ENCODE data around the gene PPP2R3A.

Gene PPP2R3A

GRCh38 chr3:135950941-135951340 lies 14.6 kb upstream of the PPP2R3A start:
- TF ChIP-seq CTCF (IDR thresholded peaks at IDR 0.05; ENCODE audit: extremely low read depth, missing control alignments): no peak
- no peak for DNase-seq (ENCODE audit: low spot score)

- TF ChIP-seq CTCF (IDR thresholded peaks at IDR 0.05; ENCODE audit: extremely low read depth, missing control alignments): no peak
- no peak for DNase-seq (ENCODE audit: low spot score)
Observed at GRCh38 chr3:135964160-135964955, 1.2 kb upstream of the PPP2R3A start.

- no peak for TF ChIP-seq CTCF (IDR thresholded peaks at IDR 0.05; ENCODE audit: extremely low read depth, missing control alignments)
- DNase-seq (ENCODE audit: low spot score): no peak
Observed at GRCh38 chr3:135965129-135965505, 411 bp upstream of the PPP2R3A start.

- DNase-seq (ENCODE audit: low spot score): no peak
Observed at GRCh38 chr3:135966271-135966961, 888 bp downstream of the PPP2R3A start.

GRCh38 chr3:135966962-135967274 lies 1.4 kb downstream of the PPP2R3A start:
- no peak for DNase-seq (ENCODE audit: low spot score)
- TF ChIP-seq CTCF (IDR thresholded peaks at IDR 0.05; ENCODE audit: extremely low read depth, missing control alignments): no peak

More at GRCh38 chr3:135966271-135966961, 888 bp downstream of the PPP2R3A start:
- TF ChIP-seq CTCF (IDR thresholded peaks at IDR 0.05; ENCODE audit: extremely low read depth, missing control alignments): no peak

GRCh38 chr3:135967867-135968266 lies 2.3 kb downstream of the PPP2R3A start:
- no peak for TF ChIP-seq CTCF (IDR thresholded peaks at IDR 0.05; ENCODE audit: extremely low read depth, missing control alignments)
- DNase-seq (ENCODE audit: low spot score): no peak

GRCh38 chr3:135970506-135971116 lies 5.1 kb downstream of the PPP2R3A start:
- no peak for DNase-seq (ENCODE audit: low spot score)
- TF ChIP-seq CTCF (IDR thresholded peaks at IDR 0.05; ENCODE audit: extremely low read depth, missing control alignments): no peak

Data from GM20000 (cell line).